Stimulated activated CD4-positive, alpha-beta T cell treated with anti-CD3 and anti-CD28 coated beads, Interleukin-1b, Interleukin-23, amount 100 ng/mL, for 48 hours (primary cell): ENCODE results near the gene XRCC3.

Source experiments
- DNase-seq: peaks from one replicate; pipeline ENCODE4 v3.0.0-alpha.2; 2020

XRCC3 gene

GRCh38 chr14:103690332-103690731 lies 24.9 kb downstream of the XRCC3 start:
- DNase-seq = no peak

DNA sequence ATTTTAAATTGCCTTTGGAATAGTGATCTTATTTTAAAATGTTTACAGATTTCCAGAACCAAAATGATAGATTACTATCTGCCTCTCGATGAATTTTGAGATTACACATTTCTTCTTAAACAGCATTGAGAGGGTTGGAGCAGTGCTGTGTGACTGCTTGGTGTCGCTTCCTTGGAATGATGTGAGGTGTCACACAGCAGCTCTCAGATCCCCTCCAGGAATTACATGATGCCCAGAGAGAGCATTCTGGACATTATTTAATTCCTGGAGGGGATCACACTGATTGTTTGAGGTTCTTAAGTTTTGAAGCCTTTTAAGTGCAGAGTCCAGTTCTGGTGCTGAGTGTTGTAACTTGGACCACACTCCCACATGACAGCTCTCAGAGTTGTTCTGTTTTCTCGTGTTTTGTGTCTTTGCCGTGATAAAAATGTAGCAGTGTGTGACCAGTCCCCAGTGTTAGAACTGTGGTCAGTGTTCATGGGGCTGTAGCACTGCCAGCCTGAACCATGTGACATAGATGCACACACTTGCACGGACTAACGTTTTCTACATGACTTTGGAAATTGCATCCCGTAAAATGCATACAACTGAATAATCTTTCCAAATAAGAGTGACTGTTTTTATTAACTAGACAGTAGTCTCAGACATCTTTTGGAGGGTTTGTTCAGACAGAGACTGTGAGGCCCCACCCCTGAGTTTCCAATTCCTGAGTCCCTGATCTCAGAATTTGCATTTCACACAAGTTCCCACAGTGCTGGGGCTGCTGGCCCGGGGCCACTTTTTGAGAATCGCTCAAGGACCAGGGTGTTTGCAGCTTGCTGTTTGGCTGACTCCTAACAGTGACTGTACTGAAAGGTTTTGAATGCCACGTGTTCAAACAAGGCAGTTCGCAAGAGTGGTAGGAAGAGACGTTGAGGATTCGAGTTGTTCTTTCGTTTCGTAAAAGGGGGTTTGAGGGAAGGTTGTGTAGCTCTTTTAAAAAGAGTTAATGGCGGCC lies 26.0 kb downstream of the XRCC3 start:
- DNase-seq = no peak

DNA sequence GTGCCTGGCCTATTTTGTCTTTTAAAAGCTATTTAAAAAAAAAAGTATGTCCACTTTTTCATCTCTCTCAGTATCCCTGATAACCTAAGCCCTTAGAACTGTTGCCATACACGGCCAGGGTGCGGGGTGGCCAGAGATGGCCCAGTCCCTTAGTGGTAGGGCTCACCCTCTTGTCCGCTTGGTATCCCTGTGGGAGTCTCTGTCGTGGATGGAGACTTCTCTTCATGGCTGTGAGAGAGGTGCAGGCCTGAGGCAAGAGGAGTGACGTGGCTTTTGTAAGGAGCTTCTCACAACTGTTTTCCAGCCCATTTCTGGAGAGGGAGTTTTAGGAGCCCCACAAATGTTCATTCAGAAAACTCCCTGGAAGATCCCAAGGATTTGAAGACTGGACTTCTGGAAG lies 26.8 kb downstream of the XRCC3 start:
- DNase-seq = no peak

DNA sequence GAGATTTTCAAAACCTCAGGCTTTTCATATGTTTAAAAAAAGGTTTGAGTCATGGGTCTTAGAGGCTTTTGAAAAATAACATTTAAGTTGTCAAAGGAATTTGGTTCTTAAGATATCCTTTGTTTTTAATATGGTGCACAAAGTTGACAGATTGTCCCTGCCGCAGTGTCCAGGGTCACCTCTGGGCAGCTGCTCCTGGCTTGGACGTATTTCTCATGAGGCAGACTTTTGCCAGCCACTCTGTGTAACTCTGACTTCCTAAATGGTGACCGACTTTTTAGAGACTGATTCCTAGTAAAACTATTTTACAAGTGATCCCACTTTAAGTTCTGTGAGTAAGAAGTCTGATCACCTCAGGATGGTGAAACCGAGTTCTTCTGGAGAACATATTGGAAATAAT lies 27.5 kb downstream of the XRCC3 start:
- DNase-seq = no peak

GRCh38 chr14:103686831-103687485 lies 28.3 kb downstream of the XRCC3 start:
- no peak for DNase-seq

- DNase-seq = no peak
These were observed 29.7 kb downstream of the XRCC3 start for GRCh38 chr14:103685276-103686211.

DNA sequence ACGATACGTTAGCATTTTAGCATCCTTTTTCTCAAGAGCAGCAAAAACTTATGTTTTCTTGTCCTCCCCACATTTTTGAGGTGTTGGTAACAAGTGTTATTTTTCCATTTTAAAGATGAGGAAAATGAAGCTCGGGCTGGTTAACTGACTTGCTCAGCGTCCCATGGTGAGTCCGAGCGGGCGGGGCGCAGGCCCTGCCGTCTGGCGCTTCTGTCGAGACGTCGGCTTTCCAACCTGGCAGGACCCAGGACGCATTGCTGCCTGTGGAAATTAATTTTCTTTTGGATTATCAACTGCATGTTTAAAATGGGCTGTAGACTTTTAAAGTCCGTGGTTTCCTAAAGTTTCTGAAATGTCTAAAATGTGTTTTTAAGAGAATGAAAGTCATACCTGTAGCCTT lies 30.4 kb downstream of the XRCC3 start:
- no peak for DNase-seq

- DNase-seq = no peak
These were observed 30.8 kb downstream of the XRCC3 start for GRCh38 chr14:103684471-103684870.

DNA sequence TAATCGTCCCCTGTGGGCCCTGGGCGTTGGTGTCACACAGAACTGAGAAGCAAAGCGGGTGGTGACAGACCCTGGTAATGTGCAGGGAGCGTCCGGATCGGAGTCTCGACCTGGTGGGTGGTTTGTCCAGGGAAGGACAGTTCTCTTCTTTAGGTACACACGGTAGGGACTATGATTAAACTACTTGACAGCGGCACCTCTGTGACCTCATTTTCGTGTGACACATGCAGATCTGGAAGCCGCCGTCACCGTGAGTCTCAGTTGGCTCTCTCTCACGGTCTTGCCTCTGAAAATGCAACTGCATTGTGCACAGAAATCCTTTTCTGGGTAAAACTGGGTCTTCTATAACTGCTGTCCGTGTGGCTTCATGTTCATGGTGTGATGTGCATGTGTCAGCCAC lies 32.1 kb downstream of the XRCC3 start:
- DNase-seq = no peak

GRCh38 chr14:103680491-103681231 lies 34.6 kb downstream of the XRCC3 start:
- no peak for DNase-seq

DNA sequence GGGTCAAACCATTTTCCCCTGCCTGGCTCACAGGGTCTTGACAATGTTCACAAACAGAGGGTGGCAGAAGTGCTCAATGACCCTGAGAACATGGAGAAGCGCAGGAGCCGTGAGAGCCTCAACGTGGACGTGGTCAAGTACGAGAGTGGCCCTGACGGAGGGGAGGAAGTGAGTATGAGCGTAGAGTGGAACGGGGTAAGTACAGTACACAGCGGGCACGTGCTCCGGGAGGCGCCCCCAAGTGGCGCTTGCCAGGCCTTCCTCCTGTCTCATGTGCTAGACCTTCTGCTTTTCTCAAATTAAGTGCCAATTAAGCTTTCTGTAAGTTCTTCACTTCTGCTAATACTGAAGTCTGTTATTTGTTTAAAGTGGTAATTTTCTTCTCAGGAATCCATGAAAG lies 35.9 kb downstream of the XRCC3 start:
- peak; percentile 39 for DNase-seq

DNA sequence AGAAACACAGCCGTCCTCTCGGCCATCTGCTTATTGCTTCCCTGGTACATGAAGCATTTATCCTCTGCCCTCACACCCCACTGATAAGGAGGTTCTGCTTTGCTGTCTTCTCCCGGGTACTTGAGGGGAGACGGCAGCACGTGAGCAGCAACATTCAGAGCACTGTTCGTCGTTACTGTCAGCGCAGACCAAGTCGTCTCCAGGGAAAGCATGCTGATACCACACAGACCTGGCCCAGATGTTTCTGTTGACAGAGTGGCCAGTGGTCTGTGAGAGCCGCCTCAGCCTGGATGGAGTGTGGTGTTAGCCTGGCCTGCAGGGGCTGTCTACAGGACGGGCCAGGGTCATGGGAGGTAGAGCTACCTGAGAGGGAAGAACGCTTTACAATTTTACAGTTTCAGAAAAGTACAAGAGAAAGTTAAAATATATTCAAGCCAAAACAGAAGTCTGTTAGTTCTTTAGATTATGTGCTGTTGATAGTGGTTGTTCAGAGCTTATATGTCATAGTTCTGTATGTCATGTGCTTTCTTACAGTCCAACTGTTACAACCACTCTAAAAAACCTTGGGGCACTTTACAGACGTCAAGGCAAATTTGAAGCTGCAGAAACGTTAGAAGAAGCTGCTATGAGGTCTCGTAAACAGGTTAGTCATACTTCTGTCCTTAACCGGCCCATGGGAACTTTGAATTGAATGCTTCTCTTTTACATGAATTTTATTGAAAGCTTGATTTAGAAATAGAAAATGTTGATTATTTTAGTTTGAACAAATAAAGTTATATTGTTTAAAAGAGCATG lies 38.2 kb downstream of the XRCC3 start:
- DNase-seq = no peak

DNA sequence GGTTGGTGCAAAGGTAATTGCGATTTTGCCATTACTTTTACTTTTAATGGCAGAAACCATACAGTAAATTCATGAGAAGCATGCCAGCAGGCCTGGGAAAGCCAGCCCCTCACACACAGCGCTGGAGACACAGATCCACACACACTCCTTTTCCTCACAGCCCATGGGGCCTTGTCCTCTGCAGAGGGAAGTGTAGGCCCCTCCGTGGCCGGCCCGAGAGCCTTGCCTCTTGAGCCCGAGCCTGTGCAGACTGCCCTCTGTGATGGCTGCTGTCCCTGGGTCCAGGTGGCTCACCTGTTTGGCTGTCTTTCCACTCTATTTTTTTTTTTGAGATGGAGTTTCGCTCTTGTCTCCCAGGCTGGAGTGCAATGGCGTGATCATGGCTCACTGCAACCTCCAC lies 39.3 kb downstream of the XRCC3 start:
- no peak for DNase-seq

GRCh38 chr14:103671911-103672310 lies 43.3 kb downstream of the XRCC3 start:
- no peak for DNase-seq

- no peak for DNase-seq
These were observed 45.9 kb downstream of the XRCC3 start for GRCh38 chr14:103669370-103669769.

DNA sequence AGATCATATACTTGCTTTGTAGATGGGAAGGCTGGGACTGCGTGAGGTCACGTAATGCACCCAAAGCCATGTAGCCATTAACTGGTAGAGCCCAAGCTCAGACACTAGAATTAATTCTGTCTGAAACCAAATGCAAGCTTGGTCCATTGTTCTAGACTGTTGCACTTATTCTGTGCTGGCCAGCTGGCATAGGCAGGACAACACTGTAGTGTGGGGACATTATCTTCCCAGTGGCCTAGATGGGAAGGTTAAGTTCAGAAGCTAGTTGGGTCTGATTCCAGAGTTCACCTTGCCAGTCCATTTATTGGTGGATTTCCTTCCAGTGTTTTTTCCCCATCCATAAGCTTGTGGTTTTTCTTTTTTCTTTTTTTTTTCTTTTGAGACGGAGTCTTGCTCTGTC lies 47.1 kb downstream of the XRCC3 start:
- no peak for DNase-seq

DNA sequence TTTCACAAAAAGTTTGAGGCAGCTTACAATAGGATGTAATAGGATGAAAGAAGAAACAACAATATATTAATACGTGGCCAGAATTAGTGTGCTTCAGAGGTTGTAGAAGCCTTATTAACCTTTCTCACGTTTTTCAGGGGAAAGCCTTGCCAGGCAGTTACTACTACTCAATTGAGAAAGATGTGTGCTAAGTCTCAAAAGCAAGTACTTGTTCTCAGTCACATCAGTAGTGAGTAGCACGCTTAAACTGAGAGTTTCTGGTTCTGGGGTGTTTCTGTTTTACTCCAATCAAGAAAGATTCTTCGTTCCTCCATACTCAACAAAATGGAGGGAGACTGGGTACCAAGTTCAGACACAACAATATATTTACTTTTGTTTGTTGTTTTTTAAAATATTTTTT lies 47.6 kb downstream of the XRCC3 start:
- DNase-seq = no peak

DNA sequence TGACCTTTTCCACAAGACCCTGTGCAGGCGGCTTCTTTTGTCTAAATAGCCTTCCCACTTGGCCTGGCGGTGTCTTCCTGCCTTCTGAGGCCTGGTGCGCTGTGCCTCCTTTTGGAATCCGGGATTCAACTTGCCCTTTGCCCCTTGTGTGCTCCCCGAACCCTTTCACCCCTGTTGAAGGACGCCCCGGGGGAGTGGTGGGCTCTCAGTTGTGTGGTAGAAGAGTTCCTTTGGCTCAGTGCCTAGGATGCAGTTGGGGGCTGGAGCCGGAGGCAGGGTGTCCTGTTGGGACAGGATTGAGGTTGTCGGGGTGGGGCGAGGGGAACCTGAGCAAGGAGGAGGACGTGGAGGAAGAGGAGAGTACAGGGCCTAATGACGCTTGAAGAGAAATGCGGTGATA lies 51.7 kb downstream of the XRCC3 start:
- no peak for DNase-seq

DNA sequence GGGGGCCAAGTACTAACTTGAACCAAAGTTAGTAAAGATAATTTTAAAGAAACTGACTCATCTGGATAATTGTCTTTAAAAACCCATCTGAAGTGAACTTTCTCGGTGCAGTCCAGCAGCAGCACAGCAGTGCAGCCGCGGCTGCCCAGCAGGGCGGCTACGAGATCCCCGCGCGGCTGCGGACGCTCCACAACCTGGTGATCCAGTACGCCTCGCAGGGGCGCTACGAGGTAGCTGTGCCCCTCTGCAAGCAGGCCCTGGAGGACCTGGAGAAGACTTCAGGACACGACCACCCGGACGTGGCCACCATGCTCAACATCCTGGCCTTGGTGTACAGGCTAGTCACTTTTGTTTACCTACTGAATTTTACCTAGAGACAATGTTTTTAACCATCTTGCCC lies 52.7 kb downstream of the XRCC3 start:
- DNase-seq = no peak

GRCh38 chr14:103662029-103662428 lies 53.2 kb downstream of the XRCC3 start:
- no peak for DNase-seq

DNA sequence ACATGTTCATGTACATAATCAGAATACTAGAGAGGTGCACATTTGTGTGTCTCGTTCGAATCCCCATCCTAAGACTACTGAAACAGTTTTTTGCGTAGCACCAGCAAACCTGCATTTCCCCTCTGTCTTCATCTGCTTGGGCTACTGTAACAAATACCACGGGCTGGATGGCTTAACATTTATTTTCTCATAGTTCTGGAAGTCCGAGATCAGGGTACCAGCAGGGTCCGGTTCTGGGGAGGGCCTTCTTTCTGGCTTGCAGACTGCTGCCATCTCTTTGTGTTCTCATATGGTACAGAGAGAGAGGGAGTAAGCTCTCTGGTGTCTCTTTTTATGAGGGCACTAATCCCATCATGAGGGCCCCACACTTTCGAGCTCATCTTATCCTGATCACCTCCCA lies 55.6 kb downstream of the XRCC3 start:
- no peak for DNase-seq

DNA sequence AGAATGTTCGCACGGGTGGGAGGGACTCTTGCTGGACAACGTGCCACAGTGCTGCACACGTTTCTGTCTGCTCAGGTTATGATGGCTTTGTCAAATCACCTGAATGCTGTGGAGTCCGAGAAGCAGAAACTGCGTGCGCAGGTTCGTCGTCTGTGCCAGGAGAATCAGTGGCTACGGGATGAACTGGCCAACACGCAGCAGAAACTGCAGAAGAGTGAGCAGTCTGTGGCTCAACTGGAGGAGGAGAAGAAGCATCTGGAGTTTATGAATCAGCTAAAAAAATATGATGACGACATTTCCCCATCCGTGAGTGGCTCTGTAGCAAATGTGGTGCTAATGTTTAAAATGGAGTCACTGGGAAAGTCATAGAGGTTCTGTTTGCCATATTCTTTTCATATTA lies 57.8 kb downstream of the XRCC3 start:
- DNase-seq = no peak
